Stomach (tissue), 4 donors: ENCODE measurements around the gene SMIM29.

Source experiments
- POLR2A ChIP-seq, 4 donors: fragments of 450-650 bp; IDR thresholded peaks; one replicate each; pipeline ENCODE4 v1.6.1; 2016; ENCODE audit warnings: antibody characterized with exemption in 4 of 4, control low read depth in 2 of 4, mild to moderate bottlenecking in 1 of 4, moderate library complexity in 1 of 4
- POLR2AphosphoS5 ChIP-seq, 3 donors: sonication (generic); formaldehyde crosslinking; IDR thresholded peaks; one replicate each; pipeline ENCODE4 v1.6.1; 2016; ENCODE audit warnings: antibody characterized with exemption in 3 of 3
- TF ChIP-seq, protein P1 (sequence below), 7 experiments: fragments of 450-650 bp in 4 of 7; fragments of 200-600 bp in 3 of 7; sonication (generic) in 3 of 7; IDR thresholded peaks; one replicate each; pipeline ENCODE4 v1.5.1; 2016 to 2019; ENCODE audit warnings: antibody characterized with exemption in 7 of 7, control low read depth in 2 of 7, mild to moderate bottlenecking in 1 of 7

DNA sequence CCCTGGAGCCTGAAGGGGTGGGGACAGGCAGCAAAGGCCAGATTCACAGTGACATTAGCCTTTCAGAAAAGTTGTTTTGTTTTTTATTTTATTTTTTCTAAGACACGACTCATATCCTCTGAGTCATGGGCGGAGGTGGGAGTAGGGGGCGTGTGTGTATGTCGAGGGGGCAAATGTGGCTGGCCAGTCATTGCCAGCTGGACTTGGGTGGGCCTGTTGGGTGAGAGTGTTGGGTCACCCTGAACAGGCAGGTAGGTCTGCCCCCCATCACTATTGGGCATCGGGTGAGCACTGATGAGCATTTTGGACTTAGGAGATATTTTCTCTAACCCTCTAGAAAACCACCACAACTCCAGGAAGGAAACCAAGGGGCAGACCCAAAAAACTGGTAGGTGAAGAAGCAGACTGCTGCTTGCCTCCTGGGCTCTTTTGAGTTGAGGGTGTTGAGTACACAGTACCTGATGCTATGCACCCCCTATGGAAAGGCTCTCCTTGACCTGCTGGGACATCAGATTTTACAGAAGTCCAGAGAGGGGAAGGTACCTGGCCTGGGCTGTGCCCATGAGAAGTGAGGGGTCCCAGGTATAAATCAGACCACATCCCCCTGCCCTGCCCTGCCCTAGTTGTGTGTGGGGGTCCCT is 5.6 kb downstream of the SMIM29 start:
- TF ChIP-seq POLR2AphosphoS5 (IDR thresholded peaks at IDR 0.05), result no peak
- TF ChIP-seq, protein P1, sequence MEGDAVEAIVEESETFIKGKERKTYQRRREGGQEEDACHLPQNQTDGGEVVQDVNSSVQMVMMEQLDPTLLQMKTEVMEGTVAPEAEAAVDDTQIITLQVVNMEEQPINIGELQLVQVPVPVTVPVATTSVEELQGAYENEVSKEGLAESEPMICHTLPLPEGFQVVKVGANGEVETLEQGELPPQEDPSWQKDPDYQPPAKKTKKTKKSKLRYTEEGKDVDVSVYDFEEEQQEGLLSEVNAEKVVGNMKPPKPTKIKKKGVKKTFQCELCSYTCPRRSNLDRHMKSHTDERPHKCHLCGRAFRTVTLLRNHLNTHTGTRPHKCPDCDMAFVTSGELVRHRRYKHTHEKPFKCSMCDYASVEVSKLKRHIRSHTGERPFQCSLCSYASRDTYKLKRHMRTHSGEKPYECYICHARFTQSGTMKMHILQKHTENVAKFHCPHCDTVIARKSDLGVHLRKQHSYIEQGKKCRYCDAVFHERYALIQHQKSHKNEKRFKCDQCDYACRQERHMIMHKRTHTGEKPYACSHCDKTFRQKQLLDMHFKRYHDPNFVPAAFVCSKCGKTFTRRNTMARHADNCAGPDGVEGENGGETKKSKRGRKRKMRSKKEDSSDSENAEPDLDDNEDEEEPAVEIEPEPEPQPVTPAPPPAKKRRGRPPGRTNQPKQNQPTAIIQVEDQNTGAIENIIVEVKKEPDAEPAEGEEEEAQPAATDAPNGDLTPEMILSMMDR (IDR thresholded peaks at IDR 0.05), result no peak
- no peak for TF ChIP-seq POLR2A (IDR thresholded peaks at IDR 0.05)
